WERI-Rb-1 (cell line): ENCODE results near the gene NSFL1C.

Experiments
- DNase-seq: peaks from one replicate; pipeline ENCODE4 v3.0.0-alpha.2; 2020
- H3K27ac ChIP-seq: fragments of 250-450 bp; sonication (Bioruptor Pico); 2 replicates; pipeline ENCODE4 v1.5.1; 2020; ENCODE audit warnings: mild to moderate bottlenecking, moderate library complexity
- H3K27me3 ChIP-seq: fragments of 250-450 bp; sonication (Bioruptor Pico); 2 replicates; pipeline ENCODE4 v1.5.1; 2021; ENCODE audit warnings: mild to moderate bottlenecking, low read depth, moderate library complexity; ENCODE audit not compliant: insufficient read depth, severe bottlenecking
- H3K36me3 ChIP-seq: fragments of 250-450 bp; sonication (Bioruptor Pico); 2 replicates; pipeline ENCODE4 v1.5.1; 2020; ENCODE audit warnings: mild to moderate bottlenecking, moderate library complexity
- H3K4me3 ChIP-seq: 2 replicates; pipeline ENCODE4 v1.5.1; 2011; ENCODE audit warnings: low read depth, mild to moderate bottlenecking, control low read depth, low read length
- H3K9me3 ChIP-seq: fragments of 250-450 bp; sonication (Bioruptor Pico); 2 replicates; pipeline ENCODE4 v1.5.1; 2021; ENCODE audit warnings: mild to moderate bottlenecking, moderate library complexity; ENCODE audit not compliant: severe bottlenecking
- CTCF ChIP-seq: IDR thresholded peaks from 2 replicates; pipeline ENCODE4 v1.5.1; 2011; ENCODE audit warnings: low read depth, mild to moderate bottlenecking, control low read depth, inconsistent platforms, low read length

The NSFL1C gene

GRCh38 chr20:1434571-1435336 lies 31.9 kb downstream of the NSFL1C start:
- no peak overlapping the region for H3K27ac ChIP-seq
- no peaks in the 10 kb centered on the region for H3K27me3 ChIP-seq
- H3K36me3 ChIP-seq: no peaks in the 10 kb centered on the region; the same call in 1 of the 2 replicates
- H3K9me3 ChIP-seq: no peaks in the 10 kb centered on the region
- no peak for TF ChIP-seq CTCF
- no peak for DNase-seq
- H3K4me3 ChIP-seq: no peak overlapping the region

GRCh38 chr20:1431158-1431557 lies 35.5 kb downstream of the NSFL1C start:
- no peak for TF ChIP-seq CTCF
- no peaks in the 10 kb centered on the region for H3K9me3 ChIP-seq
- no peaks in the 10 kb centered on the region for H3K27me3 ChIP-seq
- no peaks in the 10 kb centered on the region for H3K36me3 ChIP-seq
- DNase-seq: no peak
- no peak overlapping the region for H3K27ac ChIP-seq
- no peak overlapping the region for H3K4me3 ChIP-seq

- DNase-seq: no peak
- TF ChIP-seq CTCF: no peak
- Histone ChIP-seq H3K9me3 (no peaks in the 10 kb centered on the region), H3K27ac (no peak overlapping the region), H3K27me3 (no peaks in the 10 kb centered on the region), H3K4me3 (no peak overlapping the region), H3K36me3 (no peaks in the 10 kb centered on the region)
Observed at GRCh38 chr20:1430004-1430451, 36.6 kb downstream of the NSFL1C start.

- DNase-seq: no peak
- no peak overlapping the region for H3K4me3 ChIP-seq
- no peaks in the 10 kb centered on the region for H3K36me3 ChIP-seq
- H3K9me3 ChIP-seq: no peaks in the 10 kb centered on the region
- no peak for TF ChIP-seq CTCF
- H3K27ac ChIP-seq: no peak overlapping the region
- H3K27me3 ChIP-seq: no peaks in the 10 kb centered on the region
Observed at GRCh38 chr20:1429143-1429728, 37.4 kb downstream of the NSFL1C start.

GRCh38 chr20:1427457-1428054 lies 39.1 kb downstream of the NSFL1C start:
- no peak for DNase-seq
- no peak overlapping the region for H3K27ac ChIP-seq

More at GRCh38 chr20:1427457-1428054, 39.1 kb downstream of the NSFL1C start:
- H3K36me3 ChIP-seq: no peaks in the 10 kb centered on the region
- H3K9me3 ChIP-seq: no peaks in the 10 kb centered on the region
- no peaks in the 10 kb centered on the region for H3K27me3 ChIP-seq
- no peak overlapping the region for H3K4me3 ChIP-seq
- TF ChIP-seq CTCF: no peak
